MM.1S (cell line): ENCODE data around the gene CCT6B.

Experiments
- DNase-seq: peaks from one replicate; pipeline ENCODE4 v3.0.0-alpha.2; 2015
- H2AFZ ChIP-seq: fragments of 300-600 bp; sonication (generic); 2 replicates; pipeline ENCODE4 v1.6.0; 2016; ENCODE audit warnings: antibody characterized with exemption, low read length
- H3F3A ChIP-seq: fragments of 300-600 bp; sonication (generic); 2 replicates; pipeline ENCODE4 v1.6.1; 2016; ENCODE audit warnings: mild to moderate bottlenecking, antibody characterized with exemption, low read length, moderate library complexity, mixed read lengths; ENCODE audit not compliant: insufficient read depth
- H3K27ac ChIP-seq: fragments of 300-600 bp; sonication (generic); 2 replicates; pipeline ENCODE4 v1.5.1; 2016; ENCODE audit warnings: mild to moderate bottlenecking, low read length
- H3K27me3 ChIP-seq: fragments of 300-600 bp; sonication (generic); replicated peaks from 2 replicates; pipeline ENCODE4 v1.6.0; 2016; ENCODE audit warnings: low read length; ENCODE audit not compliant: insufficient read depth
- H3K36me3 ChIP-seq: fragments of 300-600 bp; sonication (generic); replicated peaks from 2 replicates; pipeline ENCODE4 v1.6.1; 2016; ENCODE audit warnings: mild to moderate bottlenecking, low read length, mixed read lengths; ENCODE audit not compliant: insufficient read depth
- H3K4me1 ChIP-seq: fragments of 300-600 bp; sonication (generic); 2 replicates; pipeline ENCODE4 v1.6.1; 2016; ENCODE audit warnings: low read length, mixed read lengths
- H3K4me2 ChIP-seq: fragments of 300-600 bp; sonication (generic); 2 replicates; pipeline ENCODE4 v1.6.0; 2016; ENCODE audit warnings: low read depth, low read length
- H3K4me3 ChIP-seq: fragments of 300-600 bp; sonication (generic); 2 replicates; pipeline ENCODE4 v1.5.1; 2016; ENCODE audit warnings: low read length, mixed read lengths
- H3K79me2 ChIP-seq: fragments of 300-600 bp; sonication (generic); 2 replicates; pipeline ENCODE4 v1.6.1; 2016; ENCODE audit warnings: mixed run types, low read length, mixed read lengths
- H3K9ac ChIP-seq: fragments of 300-600 bp; sonication (generic); 2 replicates; pipeline ENCODE4 v1.6.1; 2016; ENCODE audit warnings: low read length, mixed read lengths
- H3K9me2 ChIP-seq: fragments of 300-600 bp; sonication (generic); replicated peaks from 2 replicates; pipeline ENCODE4 v1.6.1; 2016; ENCODE audit warnings: mild to moderate bottlenecking, low read length, mixed read lengths; ENCODE audit not compliant: insufficient read depth
- H3K9me3 ChIP-seq: fragments of 300-600 bp; sonication (generic); replicated peaks from 2 replicates; pipeline ENCODE4 v1.6.1; 2016; ENCODE audit warnings: mild to moderate bottlenecking, low read length, mixed read lengths; ENCODE audit not compliant: insufficient read depth
- H4K20me1 ChIP-seq: fragments of 300-600 bp; sonication (generic); 2 replicates; pipeline ENCODE4 v1.6.1; 2016; ENCODE audit warnings: mild to moderate bottlenecking, low read length, moderate library complexity, mixed read lengths; ENCODE audit not compliant: insufficient read depth
- CTCF ChIP-seq: fragments of 300-600 bp; sonication (generic); IDR thresholded peaks from 2 replicates; pipeline ENCODE4 v1.5.1; 2016; ENCODE audit warnings: antibody characterized with exemption, low read length, mixed read lengths
- EZH2 ChIP-seq: fragments of 300-600 bp; sonication (generic); optimal IDR thresholded peaks from 2 replicates; pipeline ENCODE3; 2017; ENCODE audit warnings: low read depth, mild to moderate bottlenecking, antibody characterized with exemption, low read length, mixed read lengths
- EZH2phosphoT487 ChIP-seq: fragments of 300-600 bp; sonication (generic); IDR thresholded peaks from 2 replicates; pipeline ENCODE4 v1.6.1; 2018; ENCODE audit warnings: antibody characterized with exemption, low read length

CCT6B gene

GRCh38 chr17:34980681-34981537 lies 19.6 kb upstream of the CCT6B start:
- peak overlapping the region; percentile 98 for H3K9ac ChIP-seq
- H2AFZ ChIP-seq = peak overlapping the region; percentile 75
- peak overlapping the region; percentile 88 for H3K27ac ChIP-seq
- peak; percentile 55 for TF ChIP-seq CTCF
- no peak for TF ChIP-seq EZH2
- H3K27me3 ChIP-seq = no peaks in the 10 kb centered on the region
- no peaks in the 10 kb centered on the region for H3K9me2 ChIP-seq
- no peaks in the 10 kb centered on the region; the same call in 1 of the 2 replicates for H3K36me3 ChIP-seq
- peaks cover 5% of the 10 kb centered on the region; the same call in 1 of the 2 replicates for H3F3A ChIP-seq
- H4K20me1 ChIP-seq = no peaks in the 10 kb centered on the region
- H3K9me3 ChIP-seq = no peaks in the 10 kb centered on the region
- peak overlapping the region; percentile 87 for H3K4me2 ChIP-seq
- H3K79me2 ChIP-seq = peaks cover 46% of the 10 kb centered on the region
- H3K4me3 ChIP-seq = peak overlapping the region; percentile 73
- H3K4me1 ChIP-seq = 0 out of 2 replicates have a peak, but pooled peaks cover 11% of the 10 kb centered on the region
- peak; percentile 88 for DNase-seq

GRCh38 chr17:34980353-34980680 lies 19.1 kb upstream of the CCT6B start, which contains the start of gene LIG3:
LIG3 (plus strand) TSS chr17:34980512; CDS start chr17:34983006, 2,494 bp downstream.
- peak within 1 kb of the TSS; percentile 73 for H3K4me3 ChIP-seq
- H2AFZ ChIP-seq = peak within 1 kb of the TSS; percentile 75
- H3K36me3 ChIP-seq = no peaks in the 10 kb centered on the region; the same call in 1 of the 2 replicates
- H3K9me2 ChIP-seq = no peaks in the 10 kb centered on the region
- peaks cover 40% of the 10 kb centered on the region for H3K79me2 ChIP-seq
- no peaks in the 10 kb centered on the region for H3K9me3 ChIP-seq
- peak within 1 kb of the TSS; percentile 98 for H3K9ac ChIP-seq
- TF ChIP-seq EZH2phosphoT487 = no peak
- TF ChIP-seq EZH2 = no peak
- TF ChIP-seq CTCF = no peak
- peak; percentile 96 for DNase-seq
- H4K20me1 ChIP-seq = no peaks in the 10 kb centered on the region
- peaks cover 5% of the 10 kb centered on the region; the same call in 1 of the 2 replicates for H3F3A ChIP-seq
- no peaks in the 10 kb centered on the region for H3K27me3 ChIP-seq
- peak within 1 kb of the TSS; percentile 87 for H3K4me2 ChIP-seq
- peak within 1 kb of the TSS; percentile 88 for H3K27ac ChIP-seq
- 0 out of 2 replicates have a peak, but pooled peaks cover 11% of the 10 kb centered on the region for H3K4me1 ChIP-seq

- TF ChIP-seq EZH2 = no peak
- TF ChIP-seq CTCF = no peak
- TF ChIP-seq EZH2phosphoT487 = no peak
- H3K27ac ChIP-seq = peak overlapping the region; percentile 88; the same call in 1 of the 2 replicates
- H3K9me2 ChIP-seq = no peaks in the 10 kb centered on the region
- 0 out of 2 replicates have a peak, but pooled peaks cover 11% of the 10 kb centered on the region for H3K4me1 ChIP-seq
- H3K4me2 ChIP-seq = peak overlapping the region; percentile 82
- H3K79me2 ChIP-seq = peaks cover 35% of the 10 kb centered on the region
- H3K36me3 ChIP-seq = no peaks in the 10 kb centered on the region; the same call in 1 of the 2 replicates
- peak overlapping the region; percentile 98 for H3K9ac ChIP-seq
- H3K27me3 ChIP-seq = no peaks in the 10 kb centered on the region
- H3F3A ChIP-seq = peaks cover 5% of the 10 kb centered on the region; the same call in 1 of the 2 replicates
- H4K20me1 ChIP-seq = no peaks in the 10 kb centered on the region
- no peaks in the 10 kb centered on the region for H3K9me3 ChIP-seq
- H2AFZ ChIP-seq = peak overlapping the region; percentile 42
- H3K4me3 ChIP-seq = peak overlapping the region; percentile 73
- DNase-seq = no peak
Observed at GRCh38 chr17:34979650-34980352, 18.5 kb upstream of the CCT6B start.
